IgD-negative memory B cell (primary cell): ENCODE data around the gene CT47C1. TPM values are rescaled to one million over a fixed set of nuclear protein-coding genes. Genes with fewer than 3 reads are reported as not detected.

Experiments used
- H3K27ac Mint-ChIP-seq, 3 donors: one replicate each; pipeline ENCODE4 v1.8.0; 2020 to 2022; ENCODE audit warnings: mild to moderate bottlenecking in 3 of 3, mixed read lengths in 3 of 3, moderate library complexity in 1 of 3
- H3K27me3 Mint-ChIP-seq: one replicate; pipeline ENCODE4 v1.8.0; 2021; ENCODE audit warnings: mixed read lengths
- H3K36me3 Mint-ChIP-seq: one replicate; pipeline ENCODE4 v1.8.0; 2020; ENCODE audit warnings: mild to moderate bottlenecking, mixed read lengths
- H3K4me1 Mint-ChIP-seq, 3 donors: one replicate each; pipeline ENCODE4 v1.8.0; 2020 to 2022; ENCODE audit warnings: mixed read lengths in 3 of 3, mild to moderate bottlenecking in 1 of 3
- H3K4me3 Mint-ChIP-seq, 4 donors: one replicate each; pipeline ENCODE4 v1.8.0; 2020 to 2022; ENCODE audit warnings: mild to moderate bottlenecking in 4 of 4, mixed read lengths in 4 of 4, moderate library complexity in 3 of 4
- H3K9me3 Mint-ChIP-seq, 3 donors: one replicate each; pipeline ENCODE4 v1.8.0; 2020 to 2021; ENCODE audit warnings: mixed read lengths in 3 of 3, mild to moderate bottlenecking in 1 of 3
- polyA plus RNA-seq: library from polyadenylated mRNA; unstranded; fragments of 300-500 nt; fragmentation: Illumina TruSeq; gene quantifications from one replicate; pipeline ENCODE4 v1.2.3, GENCODE V29; 2021

The CT47C1 gene
- polyA plus RNA-seq, 1 donor from 2014 or later, result not detected

GRCh38 chrX:119094819-119095218 is 22.0 kb downstream of the CT47C1 start:
- Mint-ChIP-seq H3K27ac (no peak overlapping the region), H3K27me3 (peaks cover 6% of the 10 kb centered on the region), H3K9me3 (no peaks in the 10 kb centered on the region), H3K4me3 (no peak overlapping the region), H3K36me3 (no peaks in the 10 kb centered on the region), H3K4me1 (peaks cover 1 to 5% (median 1%) of the 10 kb centered on the region in 3 donors)

GRCh38 chrX:119095936-119096335 is 23.1 kb downstream of the CT47C1 start:
- Mint-ChIP-seq H3K36me3 (no peaks in the 10 kb centered on the region), H3K9me3 (no peaks in the 10 kb centered on the region), H3K27ac (no peak overlapping the region), H3K27me3 (peaks cover 6% of the 10 kb centered on the region), H3K4me1 (peaks cover 0 to 4% (median 0%) of the 10 kb centered on the region in 3 donors), H3K4me3 (no peak overlapping the region)

- no peak overlapping the region for H3K27ac Mint-ChIP-seq
These were observed 28.4 kb downstream of the CT47C1 start for GRCh38 chrX:119101168-119101567.

GRCh38 chrX:119105826-119106225 is 33.0 kb downstream of the CT47C1 start:
- no peaks in the 10 kb centered on the region for H3K9me3 Mint-ChIP-seq
- no peaks in the 10 kb centered on the region for H3K36me3 Mint-ChIP-seq
- H3K27me3 Mint-ChIP-seq, result peaks cover 6% of the 10 kb centered on the region
- H3K4me1 Mint-ChIP-seq, result no peaks in the 10 kb centered on the region
- no peak overlapping the region for H3K4me3 Mint-ChIP-seq
- H3K27ac Mint-ChIP-seq, result no peak overlapping the region

More at GRCh38 chrX:119101168-119101567, 28.4 kb downstream of the CT47C1 start:
- no peaks in the 10 kb centered on the region for H3K36me3 Mint-ChIP-seq
- H3K27me3 Mint-ChIP-seq, result peaks cover 7% of the 10 kb centered on the region
- no peak overlapping the region for H3K4me3 Mint-ChIP-seq
- no peaks in the 10 kb centered on the region for H3K9me3 Mint-ChIP-seq
- peaks cover 0 to under 1% (median 0%) of the 10 kb centered on the region in 3 donors for H3K4me1 Mint-ChIP-seq

- H3K9me3 Mint-ChIP-seq, result peaks cover 0 to 3% (median 0%) of the 10 kb centered on the region in 3 donors
- H3K4me1 Mint-ChIP-seq, result no peaks in the 10 kb centered on the region
- H3K27me3 Mint-ChIP-seq, result peaks cover 6% of the 10 kb centered on the region
- no peak overlapping the region for H3K4me3 Mint-ChIP-seq
- H3K27ac Mint-ChIP-seq, result no peak overlapping the region
- no peaks in the 10 kb centered on the region for H3K36me3 Mint-ChIP-seq
These were observed 34.4 kb downstream of the CT47C1 start for GRCh38 chrX:119107206-119107605.

GRCh38 chrX:119118780-119119395 is 46.1 kb downstream of the CT47C1 start:
- no peaks in the 10 kb centered on the region for H3K4me1 Mint-ChIP-seq
- peaks cover under 1% of the 10 kb centered on the region for H3K27me3 Mint-ChIP-seq
- no peak overlapping the region for H3K4me3 Mint-ChIP-seq
- no peak overlapping the region for H3K27ac Mint-ChIP-seq
- H3K36me3 Mint-ChIP-seq, result no peaks in the 10 kb centered on the region
- no peaks in the 10 kb centered on the region for H3K9me3 Mint-ChIP-seq

- H3K36me3 Mint-ChIP-seq, result no peaks in the 10 kb centered on the region
- H3K4me3 Mint-ChIP-seq, result no peak overlapping the region
- H3K4me1 Mint-ChIP-seq, result no peaks in the 10 kb centered on the region
- no peak overlapping the region for H3K27ac Mint-ChIP-seq
- peaks cover 2% of the 10 kb centered on the region for H3K27me3 Mint-ChIP-seq
- H3K9me3 Mint-ChIP-seq, result no peaks in the 10 kb centered on the region
These were observed 48.5 kb downstream of the CT47C1 start for GRCh38 chrX:119121341-119121740.

Other genes starting within 250 kb of the CT47C1 start
- gene ZCCHC12, start 249.2 kb upstream of the CT47C1 start, polyA plus RNA-seq, result not detected
- gene LONRF3, start 98.4 kb upstream of the CT47C1 start, polyA plus RNA-seq, result not detected
- gene KIAA1210, start 54.8 kb downstream of the CT47C1 start, polyA plus RNA-seq, result not detected
- 13.5 TPM for gene PGRMC1, start 163.3 kb downstream of the CT47C1 start, polyA plus RNA-seq